HG02870 (cell line): ENCODE results near the gene ADAMTS18.

Experiments used
- ATAC-seq: cut with Tn5 transposase; IDR thresholded peaks from one replicate; pipeline ENCODE4 v1.9.1; 2021; ENCODE audit warnings: mild to moderate bottlenecking, moderate library complexity; ENCODE audit not compliant: unreplicated experiment

Gene ADAMTS18

DNA sequence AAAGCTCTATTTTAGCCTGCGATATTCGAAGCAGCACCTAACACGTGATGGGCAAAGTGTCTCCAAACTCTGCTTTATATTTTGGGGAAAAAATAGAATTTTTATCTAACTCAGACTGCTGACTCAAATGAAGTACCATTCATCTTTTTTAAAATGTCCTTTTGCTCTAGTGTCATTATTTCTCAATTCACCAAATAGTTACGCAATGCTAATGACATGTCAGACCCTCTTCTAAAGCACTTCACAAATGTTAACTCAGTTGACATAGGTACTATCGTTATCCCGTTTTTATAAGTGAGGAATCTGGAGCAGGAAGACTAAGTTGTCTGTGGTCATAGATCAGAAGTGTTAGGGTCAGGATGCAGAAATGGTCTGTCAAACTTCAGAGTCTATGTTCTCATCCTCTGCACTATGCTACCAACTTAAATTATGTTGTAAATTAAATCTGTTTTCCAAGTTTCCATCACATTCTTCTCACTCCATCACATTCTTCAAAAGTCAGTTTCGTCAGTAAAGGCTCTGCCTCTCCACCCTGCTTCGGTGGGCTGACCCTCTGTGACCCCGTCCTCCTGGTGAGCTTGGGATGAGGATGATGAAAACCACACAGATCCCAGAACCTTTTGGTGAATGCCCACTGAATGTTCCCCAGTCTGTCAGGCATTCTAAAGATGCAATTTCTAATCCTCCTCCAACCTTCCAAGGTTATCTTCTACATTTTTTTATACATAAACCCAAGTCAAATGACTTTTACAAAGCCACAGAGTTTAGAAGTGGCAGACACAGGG is 102.8 kb downstream of the ADAMTS18 start:
- ATAC-seq: no peak

DNA sequence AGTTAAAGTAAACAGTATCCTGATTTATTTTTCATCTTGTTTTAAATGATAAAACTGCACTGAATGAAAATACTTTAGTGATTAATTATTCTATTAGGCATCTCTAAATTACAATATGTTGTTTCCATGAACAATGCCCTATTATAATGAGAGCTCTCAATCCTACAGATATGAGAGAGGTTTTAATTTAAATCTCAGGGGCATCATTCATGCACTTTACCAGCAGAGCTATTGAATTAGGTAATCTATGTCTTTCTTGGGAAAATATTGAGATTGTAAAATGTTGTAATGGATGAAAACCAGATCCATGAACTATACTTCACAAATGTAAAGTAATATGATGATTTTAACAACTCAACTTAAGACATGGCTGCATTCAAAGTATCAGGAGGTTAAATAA is 103.8 kb downstream of the ADAMTS18 start:
- no peak for ATAC-seq

- ATAC-seq: no peak
Observed at GRCh38 chr16:77330332-77331042, 104.3 kb downstream of the ADAMTS18 start.

DNA sequence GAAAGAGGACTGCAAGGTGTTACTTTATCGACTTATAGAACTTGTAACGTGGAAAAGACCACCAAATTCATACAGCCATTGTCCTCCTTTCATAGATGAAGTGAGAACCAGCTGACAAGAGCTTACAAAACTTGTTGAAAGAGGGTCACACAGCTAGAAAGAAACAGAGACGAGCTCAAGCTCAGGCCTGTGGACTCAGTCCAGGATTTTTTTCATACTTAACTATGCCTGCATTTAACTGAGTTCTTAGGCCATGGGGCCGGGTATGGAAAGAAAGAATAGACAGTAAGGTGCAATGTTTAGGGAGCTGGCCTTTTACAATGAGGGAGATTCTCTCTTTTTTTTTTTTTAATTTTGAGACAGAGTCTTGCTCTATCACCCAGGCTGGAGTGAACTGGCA is 106.1 kb downstream of the ADAMTS18 start:
- ATAC-seq: no peak

GRCh38 chr16:77328274-77328673 is 106.6 kb downstream of the ADAMTS18 start:
- ATAC-seq: no peak

- ATAC-seq: peak; percentile 93
Observed at GRCh38 chr16:77327717-77328116, 107.1 kb downstream of the ADAMTS18 start.

- ATAC-seq: no peak
Observed at GRCh38 chr16:77324729-77325128, 110.1 kb downstream of the ADAMTS18 start.

- no peak for ATAC-seq
Observed at GRCh38 chr16:77323695-77324094, 111.1 kb downstream of the ADAMTS18 start.

- no peak for ATAC-seq
Observed at GRCh38 chr16:77322757-77323156, 112.1 kb downstream of the ADAMTS18 start.

- ATAC-seq: no peak
Observed at GRCh38 chr16:77317059-77317458, 117.8 kb downstream of the ADAMTS18 start.

GRCh38 chr16:77310877-77311276 is 124.0 kb downstream of the ADAMTS18 start:
- ATAC-seq: no peak

GRCh38 chr16:77308163-77308561 is 126.7 kb downstream of the ADAMTS18 start:
- ATAC-seq: peak; percentile 61

DNA sequence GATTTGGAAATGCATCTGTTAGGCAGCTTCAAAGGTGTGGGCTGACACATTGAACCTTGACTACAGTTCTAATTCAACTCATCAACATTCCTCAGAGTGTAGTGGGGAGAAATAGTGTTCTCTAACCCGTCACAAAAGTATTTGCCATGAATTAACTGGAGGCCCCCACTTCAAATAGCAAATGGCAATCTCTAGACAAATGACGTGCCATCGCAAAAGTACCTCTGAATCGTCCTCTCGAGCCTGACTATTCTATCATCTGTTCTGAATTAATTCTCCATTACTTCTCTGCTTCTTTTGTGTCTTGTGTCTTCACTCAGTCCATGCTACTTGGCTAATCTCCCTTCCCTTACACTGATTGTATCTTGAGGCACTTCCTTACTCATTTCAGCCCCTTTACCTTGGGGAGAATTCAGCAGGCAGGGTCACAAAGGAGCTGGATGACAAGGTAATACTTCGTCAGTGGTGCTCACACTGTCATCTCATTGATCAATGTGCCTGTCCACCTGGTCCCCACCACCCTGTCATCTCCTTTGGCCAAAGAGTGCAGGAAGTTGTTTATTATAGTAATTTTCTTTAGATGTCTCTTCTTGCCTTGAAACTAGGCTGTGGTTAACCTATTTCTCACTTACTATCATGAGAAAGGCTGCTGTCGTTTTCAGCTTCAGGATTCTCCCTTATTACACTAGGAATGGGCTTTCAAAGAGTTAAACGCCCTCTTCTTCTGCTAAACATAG is 127.2 kb downstream of the ADAMTS18 start:
- ATAC-seq: peak; percentile 69

GRCh38 chr16:77306075-77306474 is 128.8 kb downstream of the ADAMTS18 start:
- no peak for ATAC-seq

- no peak for ATAC-seq
Observed at GRCh38 chr16:77304877-77305276, 130.0 kb downstream of the ADAMTS18 start.

DNA sequence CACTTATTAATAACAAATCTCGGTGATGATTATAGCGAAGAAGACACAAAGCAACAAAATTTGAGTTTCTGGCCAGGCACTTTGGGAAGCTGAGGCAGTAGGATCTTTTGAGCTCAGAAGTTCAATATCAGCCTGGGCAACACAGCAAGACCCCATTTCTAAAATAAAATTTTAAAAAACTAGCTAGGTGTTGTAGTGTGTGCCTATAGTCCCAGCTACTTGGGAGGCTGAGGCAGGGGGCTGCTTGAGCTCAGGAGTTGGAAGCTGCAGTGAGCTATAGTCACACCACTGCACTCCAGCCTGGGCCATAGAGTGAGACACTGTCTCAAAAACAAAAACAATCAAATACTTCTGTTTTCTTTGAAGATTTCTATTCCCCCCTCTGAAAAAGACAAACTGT is 130.7 kb downstream of the ADAMTS18 start:
- ATAC-seq: no peak

DNA sequence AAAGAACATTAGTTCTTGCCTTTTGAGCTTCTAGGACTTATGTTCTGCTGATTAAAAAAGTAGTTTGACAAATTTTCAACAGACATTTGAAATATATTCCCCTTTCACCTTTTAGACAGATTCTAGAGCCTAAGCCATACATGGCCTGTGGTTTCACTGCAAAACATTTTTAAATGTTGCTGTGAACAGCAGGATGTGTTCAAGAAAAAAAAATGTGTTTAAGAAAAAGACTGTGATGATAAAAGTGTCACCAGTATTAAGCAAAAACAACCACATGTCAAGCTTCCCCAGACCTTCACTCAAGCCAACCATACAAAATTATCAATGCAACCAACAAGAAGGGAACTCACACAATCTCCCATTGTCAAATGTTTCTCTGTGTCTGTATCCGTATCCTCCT is 132.2 kb downstream of the ADAMTS18 start:
- ATAC-seq: no peak

GRCh38 chr16:77302249-77302648 is 132.6 kb downstream of the ADAMTS18 start:
- ATAC-seq: no peak

GRCh38 chr16:77300256-77300655 is 134.6 kb downstream of the ADAMTS18 start:
- ATAC-seq: no peak

DNA sequence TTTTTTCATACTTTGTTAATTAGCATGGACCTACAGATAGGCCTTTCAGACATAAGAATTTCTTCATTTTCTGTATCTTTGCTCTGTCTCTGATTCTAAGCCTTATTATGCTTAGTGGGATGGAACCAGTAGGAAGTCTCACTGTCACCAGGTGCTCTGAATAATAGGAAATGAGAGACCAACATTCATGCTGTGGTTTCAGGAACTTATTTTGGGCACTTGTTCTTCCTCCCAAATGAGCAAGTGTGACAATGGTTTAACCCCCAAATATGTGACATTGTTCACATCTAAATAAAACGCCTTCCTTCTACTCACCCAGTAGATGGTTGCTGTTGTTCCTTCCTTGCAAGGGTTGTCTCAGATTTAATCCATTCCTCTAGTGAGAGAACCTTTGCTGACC is 135.4 kb downstream of the ADAMTS18 start:
- ATAC-seq: peak; percentile 74
